Measurements from ENCODE around the gene CCDC93.
A peak's percentile ranks its signal among the peaks of the same experiment; 100 is the strongest.

The CCDC93 gene

GRCh38 chr2:118013724-118014491 is at the start of gene CCDC93:
TSS of gene CCDC93 (minus strand) at chr2:118014070. CDS start at chr2:118013995, 75 bp downstream.
- H3K4me3 ChIP-seq (ENCODE audit: low read depth, low read length): peak within 1 kb of the TSS; percentile 91
- no peak for TF ChIP-seq CTCF (IDR thresholded peaks at IDR 0.05; ENCODE audit: insufficient read depth, low read depth, low read length, missing control alignments)
- DNase-seq (ENCODE audit: low read depth): peak; percentile 93

- H3K4me3 ChIP-seq (ENCODE audit: low read depth, low read length): no peak overlapping the region
- TF ChIP-seq CTCF (IDR thresholded peaks at IDR 0.05; ENCODE audit: insufficient read depth, low read depth, low read length, missing control alignments): no peak
- DNase-seq (ENCODE audit: low read depth): no peak
Observed at GRCh38 chr2:118062669-118063068, 48.8 kb upstream of the CCDC93 start.

GRCh38 chr2:118062048-118062447 is 48.2 kb upstream of the CCDC93 start:
- TF ChIP-seq CTCF (IDR thresholded peaks at IDR 0.05; ENCODE audit: insufficient read depth, low read depth, low read length, missing control alignments): no peak
- no peak overlapping the region for H3K4me3 ChIP-seq (ENCODE audit: low read depth, low read length)
- DNase-seq (ENCODE audit: low read depth): no peak

GRCh38 chr2:118061135-118061955 is 47.5 kb upstream of the CCDC93 start:
- TF ChIP-seq CTCF (IDR thresholded peaks at IDR 0.05; ENCODE audit: insufficient read depth, low read depth, low read length, missing control alignments): peak; percentile 53
- no peak overlapping the region for H3K4me3 ChIP-seq (ENCODE audit: low read depth, low read length)
- DNase-seq (ENCODE audit: low read depth): peak; percentile 71

GRCh38 chr2:118059919-118060478 is 46.1 kb upstream of the CCDC93 start:
- no peak for TF ChIP-seq CTCF (IDR thresholded peaks at IDR 0.05; ENCODE audit: insufficient read depth, low read depth, low read length, missing control alignments)
- peak; percentile 76 for DNase-seq (ENCODE audit: low read depth)
- no peak overlapping the region for H3K4me3 ChIP-seq (ENCODE audit: low read depth, low read length)

GRCh38 chr2:118058951-118059350 is 45.1 kb upstream of the CCDC93 start:
- DNase-seq (ENCODE audit: low read depth): no peak
- no peak for TF ChIP-seq CTCF (IDR thresholded peaks at IDR 0.05; ENCODE audit: insufficient read depth, low read depth, low read length, missing control alignments)
- no peak overlapping the region for H3K4me3 ChIP-seq (ENCODE audit: low read depth, low read length)
